ENCODE measurements around the gene LAGE3. TPM values are rescaled to one million over a fixed set of nuclear protein-coding genes. Genes with fewer than 3 reads are reported as not detected.

LAGE3 gene
- total RNA-seq, 1 donor from 2014 or later: 72.2 TPM

DNA sequence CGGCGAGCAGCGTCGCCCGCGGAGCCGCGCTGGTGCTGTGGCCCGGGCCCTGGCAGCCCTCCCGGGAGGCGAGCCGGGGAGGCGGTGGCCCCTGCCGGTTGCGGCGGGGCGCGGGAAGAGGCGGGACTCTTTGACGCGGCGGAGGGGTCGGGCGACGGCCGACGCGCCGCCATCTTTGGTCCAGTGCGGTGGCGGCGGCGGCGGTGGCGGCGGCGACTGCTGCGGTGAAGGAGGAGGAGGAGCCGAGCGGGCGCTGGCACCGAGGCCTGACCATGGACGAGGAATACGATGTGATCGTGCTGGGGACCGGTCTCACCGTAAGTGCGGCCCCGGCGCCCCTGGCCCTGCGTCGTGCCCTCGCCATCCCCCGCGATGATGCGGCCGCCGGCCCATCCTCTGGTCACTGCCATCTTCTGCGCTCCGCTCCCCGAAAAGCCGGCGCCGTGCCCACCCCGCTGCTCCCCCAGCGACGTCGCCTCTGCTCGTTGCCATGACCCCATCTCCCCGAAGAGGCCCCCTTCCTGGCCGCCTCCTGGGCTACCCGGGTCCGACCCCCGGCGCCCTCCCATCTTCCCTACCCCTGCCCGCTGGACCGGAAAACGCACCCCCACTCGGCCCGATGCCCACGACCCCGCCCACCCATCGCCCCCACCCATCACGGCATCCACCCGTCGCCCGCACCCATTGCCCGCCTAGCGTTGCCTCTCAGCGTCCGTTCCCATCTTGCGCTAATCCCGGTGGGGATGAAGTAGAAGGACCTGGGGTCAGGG is 41.9 kb downstream of the LAGE3 start, which contains the start of gene GDI1:
GDI1 (plus strand) TSS at position 172 of the 770 bp plus-strand sequence; CDS start at position 273, 101 bp downstream.
- peak; percentile 49 for DNase-seq (ENCODE audit: low read depth)

DNA sequence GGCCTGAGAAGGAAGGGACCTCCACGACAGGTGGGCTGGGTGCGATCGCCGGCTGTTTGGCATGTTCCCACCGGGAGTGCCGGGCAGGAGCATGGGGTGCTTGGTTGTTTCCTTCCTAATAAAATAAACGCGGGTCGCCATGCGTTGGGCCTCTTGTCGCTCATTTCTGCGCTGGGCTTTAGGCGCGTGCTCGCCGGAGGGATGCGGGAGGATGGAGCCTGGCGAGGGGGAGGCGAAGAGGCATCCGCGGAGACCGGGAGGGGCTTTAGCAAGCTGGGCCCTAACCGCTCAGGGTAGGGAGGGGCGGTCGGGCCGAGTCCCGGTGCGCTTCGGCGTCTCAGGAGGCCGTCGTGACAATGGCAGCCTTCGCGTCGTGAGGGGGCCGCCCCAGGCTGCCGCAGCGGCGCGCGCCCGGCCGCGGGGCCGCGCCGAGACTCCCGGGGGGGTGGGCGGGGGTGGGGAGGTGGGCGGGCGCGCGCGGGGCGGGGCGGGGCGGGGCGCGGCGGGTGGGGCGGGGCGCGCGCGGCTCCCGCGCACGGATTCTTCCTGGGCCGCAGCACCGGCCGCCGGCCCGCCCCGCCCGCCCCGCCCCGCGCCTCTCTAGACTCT is 42.6 kb downstream of the LAGE3 start:
- no peak for DNase-seq (ENCODE audit: low read depth)

DNA sequence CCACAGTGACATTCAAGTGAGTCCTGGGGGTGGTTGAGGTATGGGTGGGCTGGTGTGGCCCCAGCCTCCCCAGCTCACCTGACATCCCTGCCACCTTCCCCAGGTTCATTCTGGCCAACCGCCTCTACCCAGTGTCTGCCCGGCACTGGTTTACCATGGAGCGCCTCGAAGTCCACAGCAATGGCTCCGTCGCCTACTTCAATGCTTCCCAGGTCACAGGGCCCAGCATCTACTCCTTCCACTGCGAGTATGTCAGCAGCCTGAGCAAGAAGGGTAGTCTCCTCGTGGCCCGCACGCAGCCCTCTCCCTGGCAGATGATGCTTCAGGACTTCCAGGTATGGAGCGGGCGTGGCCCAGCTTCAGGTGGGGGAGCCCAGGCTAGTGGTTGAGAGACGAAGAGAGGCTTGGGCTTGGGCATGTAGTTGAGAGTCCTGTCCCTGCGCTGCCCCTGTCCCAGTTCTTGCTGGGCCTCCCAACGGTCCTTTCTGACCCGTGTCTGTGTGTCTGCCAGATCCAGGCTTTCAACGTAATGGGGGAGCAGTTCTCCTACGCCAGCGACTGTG is 43.8 kb downstream of the LAGE3 start:
- DNase-seq (ENCODE audit: low read depth): no peak

DNA sequence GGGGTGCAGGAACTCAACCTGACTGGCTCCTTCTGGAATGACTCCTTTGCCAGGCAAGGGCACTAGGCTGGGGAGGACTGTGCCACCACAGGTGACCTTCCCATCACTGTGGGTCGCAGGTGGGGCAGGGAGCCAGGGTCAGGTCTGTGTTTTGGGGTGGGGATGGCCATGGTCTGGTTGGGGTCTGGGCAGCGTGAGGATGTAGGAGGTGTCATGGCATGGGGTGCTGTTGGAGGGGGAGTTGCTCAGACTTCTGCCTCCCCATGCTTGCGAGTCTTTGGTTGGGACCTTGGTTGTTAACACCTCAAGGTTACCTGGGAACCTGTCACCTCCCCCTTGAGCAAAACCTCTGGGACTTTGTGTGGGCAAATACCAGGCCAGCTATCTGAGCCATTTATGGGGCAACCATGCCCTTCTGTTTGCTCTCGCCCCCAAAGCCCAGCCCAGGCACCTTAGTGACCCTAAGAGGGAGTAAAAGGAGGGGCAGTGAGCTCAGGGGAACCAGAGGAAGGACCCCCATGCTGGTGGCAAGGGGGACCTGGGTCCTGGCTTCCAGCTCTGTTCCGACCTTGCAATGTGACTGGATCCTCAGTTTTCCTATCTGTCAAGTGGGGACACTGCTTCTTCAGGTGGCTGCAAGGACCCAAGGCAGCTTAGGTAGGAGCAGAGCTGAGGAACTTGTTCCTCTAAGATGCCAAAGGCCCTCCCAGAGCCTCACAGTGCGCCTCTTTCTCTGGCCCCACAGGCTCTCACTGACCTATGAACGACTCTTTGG is 44.5 kb downstream of the LAGE3 start:
- no peak for DNase-seq (ENCODE audit: low read depth)

DNA sequence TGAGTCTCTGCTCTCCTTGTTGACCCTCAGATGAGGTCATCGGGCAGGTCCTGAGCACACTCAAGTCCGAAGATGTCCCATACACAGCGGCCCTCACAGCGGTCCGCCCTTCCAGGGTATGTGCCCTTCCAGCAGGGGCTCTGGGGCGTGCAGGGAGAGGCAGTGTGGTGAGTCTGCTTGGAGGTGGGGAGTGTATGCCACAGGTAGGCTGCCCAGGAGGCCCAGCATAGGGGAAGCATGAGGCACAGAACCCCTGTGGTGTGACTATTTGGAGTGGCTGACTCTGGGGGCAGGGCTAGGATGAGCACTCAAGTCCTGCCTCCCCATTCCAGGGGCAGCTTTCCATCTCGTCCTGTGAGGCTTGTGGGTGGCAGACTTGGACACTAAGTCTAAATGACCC is 45.5 kb downstream of the LAGE3 start:
- no peak for DNase-seq (ENCODE audit: low read depth)

DNA sequence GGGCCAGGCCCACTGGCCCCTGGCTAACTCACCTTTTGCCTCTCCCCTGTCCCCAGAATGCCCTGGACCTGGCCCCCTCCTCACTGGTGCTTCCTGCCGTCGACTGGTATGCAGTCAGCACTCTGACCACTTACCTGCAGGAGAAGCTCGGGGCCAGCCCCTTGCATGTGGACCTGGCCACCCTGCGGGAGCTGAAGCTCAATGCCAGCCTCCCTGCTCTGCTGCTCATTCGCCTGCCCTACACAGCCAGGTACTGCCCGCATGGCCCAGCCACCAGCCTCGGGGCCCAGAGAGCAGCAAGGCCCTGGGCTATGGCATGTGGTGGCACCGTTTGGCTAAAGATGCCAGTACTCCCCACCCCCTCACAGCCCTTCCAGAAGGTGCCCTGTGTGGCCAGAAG is 46.9 kb downstream of the LAGE3 start:
- no peak for DNase-seq (ENCODE audit: low read depth)

DNA sequence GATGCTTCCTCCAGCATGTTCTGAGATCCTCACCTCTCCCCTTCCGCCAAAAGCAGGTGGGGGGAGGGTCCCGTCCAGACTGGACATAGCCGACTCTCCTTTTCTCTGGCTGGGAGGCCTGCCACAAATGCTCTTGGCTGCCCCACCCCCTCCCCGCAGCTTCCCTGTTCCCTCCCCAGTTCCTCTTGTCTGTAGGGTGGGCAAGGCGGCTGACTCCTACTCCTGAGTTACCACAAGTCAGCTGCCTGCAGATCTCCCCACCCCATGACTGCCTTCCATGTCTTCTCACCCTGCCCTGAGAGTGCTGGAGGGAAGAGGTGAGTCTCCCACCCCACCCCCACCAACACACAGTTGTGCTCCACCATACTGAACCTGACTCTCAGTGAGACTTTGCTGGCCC is 47.7 kb downstream of the LAGE3 start:
- no peak for DNase-seq (ENCODE audit: low read depth)

DNA sequence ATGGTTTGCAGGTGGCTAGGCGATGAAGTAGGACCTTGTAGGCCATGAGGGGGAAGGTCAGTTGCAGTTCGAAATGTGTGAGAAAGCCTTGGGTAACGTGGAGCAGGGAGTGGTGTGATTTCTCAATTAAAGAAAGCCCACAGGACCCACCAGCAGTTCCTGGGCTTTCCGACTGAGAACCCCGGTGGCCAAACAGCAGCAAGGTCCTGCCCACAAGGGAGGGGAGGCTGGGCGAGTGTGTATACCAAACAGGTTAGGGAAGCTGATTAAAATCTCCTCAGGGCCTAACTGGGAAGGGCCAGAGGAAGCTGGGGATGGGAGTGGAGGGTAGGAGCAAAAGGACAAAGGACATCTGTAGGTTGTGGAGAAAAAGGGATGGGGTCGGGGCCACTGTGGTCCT is 48.2 kb downstream of the LAGE3 start:
- no peak for DNase-seq (ENCODE audit: low read depth)

DNA sequence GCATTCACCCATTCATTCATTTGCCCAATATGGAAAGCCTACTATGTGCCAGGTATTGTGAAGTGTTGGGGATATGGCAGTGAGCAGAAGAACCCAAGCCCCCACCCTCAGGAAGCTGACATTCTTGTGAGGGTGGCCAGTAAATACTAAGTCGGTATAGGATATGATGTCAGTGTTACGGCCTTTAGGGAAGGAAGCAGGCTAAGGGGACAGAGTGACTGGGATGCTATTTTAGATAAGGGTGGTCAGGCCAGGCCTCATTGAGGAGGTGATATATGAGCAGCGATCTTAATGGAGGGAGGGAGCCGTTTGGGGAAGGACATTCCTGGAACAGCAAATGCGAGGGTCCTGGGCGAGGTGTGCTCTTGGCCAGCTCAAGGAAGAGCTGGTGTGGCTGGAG is 48.6 kb downstream of the LAGE3 start:
- no peak for DNase-seq (ENCODE audit: low read depth)

DNA sequence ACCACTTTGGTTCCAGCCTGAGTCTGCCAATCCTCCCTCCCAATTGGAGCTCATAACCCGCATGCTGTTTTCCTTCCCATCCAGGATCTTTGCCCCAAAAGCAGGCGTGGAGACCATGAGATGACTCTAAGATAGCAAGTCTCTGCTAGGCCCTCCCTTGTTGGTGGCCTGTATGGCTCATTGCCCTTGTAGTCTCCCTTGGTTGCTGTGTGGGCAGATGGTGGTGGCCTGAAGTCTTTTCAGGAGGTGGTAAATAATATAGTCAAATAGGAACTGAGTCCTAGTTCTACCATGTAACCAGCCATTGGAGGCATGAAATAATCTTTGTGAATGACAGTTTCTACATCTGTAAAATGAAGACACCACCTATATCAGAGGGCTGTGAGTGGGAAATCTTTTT is 49.4 kb downstream of the LAGE3 start:
- no peak for DNase-seq (ENCODE audit: low read depth)

DNA sequence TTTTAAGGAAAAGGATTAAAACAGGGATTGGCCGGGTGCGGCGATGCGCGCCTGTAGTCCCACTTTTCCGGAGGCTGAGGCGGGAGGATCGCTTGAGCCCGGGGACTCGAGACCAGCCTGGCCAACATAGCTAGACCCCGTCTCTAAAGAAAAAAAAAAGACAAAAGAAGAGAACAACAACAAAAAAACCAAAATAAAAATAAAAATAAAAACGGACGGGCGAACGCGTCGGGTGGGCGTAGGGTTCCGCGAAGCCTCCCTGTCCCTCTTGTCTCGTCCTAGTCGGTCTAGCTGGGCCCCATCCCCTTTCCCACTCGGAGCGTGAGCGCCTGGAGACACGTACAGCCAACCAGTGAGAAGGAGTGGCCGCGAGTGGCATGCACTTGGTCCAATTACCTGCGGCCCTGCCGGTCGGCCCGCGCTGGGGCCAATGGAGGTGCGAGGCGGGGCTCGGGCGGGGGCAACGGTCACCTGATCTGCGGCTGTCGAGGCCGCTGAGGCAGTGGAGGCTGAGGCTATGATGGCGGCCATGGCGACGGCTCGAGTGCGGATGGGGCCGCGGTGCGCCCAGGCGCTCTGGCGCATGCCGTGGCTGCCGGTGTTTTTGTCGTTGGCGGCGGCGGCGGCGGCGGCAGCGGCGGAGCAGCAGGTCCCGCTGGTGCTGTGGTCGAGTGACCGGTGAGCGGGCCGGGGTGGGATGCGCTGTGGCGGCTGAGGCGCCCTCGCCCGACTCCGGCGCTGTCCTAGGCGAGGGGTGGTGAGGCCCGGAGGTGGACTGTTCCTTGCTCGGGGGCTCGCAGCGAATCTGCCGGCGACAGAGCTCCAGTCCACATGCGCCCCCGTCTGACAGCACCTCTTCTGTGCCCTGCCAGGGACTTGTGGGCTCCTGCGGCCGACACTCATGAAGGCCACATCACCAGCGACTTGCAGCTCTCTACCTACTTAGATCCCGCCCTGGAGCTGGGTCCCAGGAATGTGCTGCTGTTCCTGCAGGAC is 50.6 kb downstream of the LAGE3 start, which contains the start of gene ATP6AP1:
ATP6AP1 (plus strand) TSS at position 502 of the 996 bp plus-strand sequence; CDS start at position 518, 16 bp downstream.
- DNase-seq (ENCODE audit: low read depth): peak; percentile 93

Small RNA genes within 50 kb of the gene (microRNA-seq; reads per million reads assigned to microRNA genes)
- gene MIR6858: 1.3 reads per million

Other genes starting within 250 kb of the LAGE3 start
- gene OPN1MW3, start 221.7 kb downstream of the LAGE3 start, total RNA-seq: not detected in 2 replicates
- not detected in 2 replicates for gene TEX28, start 184.2 kb downstream of the LAGE3 start, total RNA-seq
- gene TKTL1, start 183.5 kb downstream of the LAGE3 start, total RNA-seq: 0.26 TPM in 1 of 2 replicates, not detected in the other
- gene FLNA, start 104.6 kb downstream of the LAGE3 start, total RNA-seq: 410 and 518 TPM in 2 replicates
- 43.2 and 53.2 TPM in 2 replicates for gene EMD, start 100.0 kb downstream of the LAGE3 start, total RNA-seq
- gene RPL10, start 80.9 kb downstream of the LAGE3 start, total RNA-seq: 2,503 and 3,937 TPM in 2 replicates
- 214 and 235 TPM in 2 replicates for gene DNASE1L1, start 70.0 kb downstream of the LAGE3 start, total RNA-seq
- 36.1 and 41.3 TPM in 2 replicates for gene TAFAZZIN, start 67.7 kb downstream of the LAGE3 start, total RNA-seq
- 100 and 106 TPM in 2 replicates for gene ATP6AP1, start 50.6 kb downstream of the LAGE3 start, total RNA-seq
- 125 TPM in 2 replicates for gene GDI1, start 42.1 kb downstream of the LAGE3 start, total RNA-seq
- gene FAM50A, start 35.1 kb downstream of the LAGE3 start, total RNA-seq: 74.9 and 85.0 TPM in 2 replicates
- 11.3 and 11.7 TPM in 2 replicates for gene PLXNA3, start 21.0 kb downstream of the LAGE3 start, total RNA-seq
- gene UBL4A, start 7.3 kb upstream of the LAGE3 start, total RNA-seq: 39.6 and 65.2 TPM in 2 replicates
- gene SLC10A3, start 11.3 kb upstream of the LAGE3 start, total RNA-seq: 28.5 and 37.0 TPM in 2 replicates
- 57.1 and 64.9 TPM in 2 replicates for gene FAM3A, start 37.0 kb upstream of the LAGE3 start, total RNA-seq
- 20.5 and 24.0 TPM in 2 replicates for gene G6PD, start 67.6 kb upstream of the LAGE3 start, total RNA-seq
- 13.3 and 14.0 TPM in 2 replicates for gene IKBKG, start 68.3 kb upstream of the LAGE3 start, total RNA-seq
- not detected in 2 replicates for gene CTAG1A, start 105.9 kb upstream of the LAGE3 start, total RNA-seq
- gene CTAG1B, start 140.0 kb upstream of the LAGE3 start, total RNA-seq: not detected in 2 replicates
- not detected in 2 replicates for gene CTAG2, start 174.3 kb upstream of the LAGE3 start, total RNA-seq

All from myocyte (in vitro differentiated cells).